ENCODE data around the gene ARHGAP35. TPM values are rescaled to one million over a fixed set of nuclear protein-coding genes. Genes with fewer than 3 reads are reported as not detected.

Gene ARHGAP35
- total RNA-seq (2014; rRNA removed) (23.6 and 31.2 TPM in 2 replicates), Bru-seq, nascent RNA (percentile 83 among the genes with signal in this experiment), BruChase-seq, experiment 1, labeled RNA remaining after a 6-hour chase (percentile 93 among the genes with signal in this experiment), BruChase-seq, experiment 2, labeled RNA remaining after a 2-hour chase (percentile 89 among the genes with signal in this experiment)
- long read RNA-seq, full-length matches to known transcripts: 5 of 123 reads
- long read RNA-seq, partial matches to known transcripts: 0 of 123 reads
- long read RNA-seq, other reads (novel, unspliced or antisense): 118 of 123 reads

DNA sequence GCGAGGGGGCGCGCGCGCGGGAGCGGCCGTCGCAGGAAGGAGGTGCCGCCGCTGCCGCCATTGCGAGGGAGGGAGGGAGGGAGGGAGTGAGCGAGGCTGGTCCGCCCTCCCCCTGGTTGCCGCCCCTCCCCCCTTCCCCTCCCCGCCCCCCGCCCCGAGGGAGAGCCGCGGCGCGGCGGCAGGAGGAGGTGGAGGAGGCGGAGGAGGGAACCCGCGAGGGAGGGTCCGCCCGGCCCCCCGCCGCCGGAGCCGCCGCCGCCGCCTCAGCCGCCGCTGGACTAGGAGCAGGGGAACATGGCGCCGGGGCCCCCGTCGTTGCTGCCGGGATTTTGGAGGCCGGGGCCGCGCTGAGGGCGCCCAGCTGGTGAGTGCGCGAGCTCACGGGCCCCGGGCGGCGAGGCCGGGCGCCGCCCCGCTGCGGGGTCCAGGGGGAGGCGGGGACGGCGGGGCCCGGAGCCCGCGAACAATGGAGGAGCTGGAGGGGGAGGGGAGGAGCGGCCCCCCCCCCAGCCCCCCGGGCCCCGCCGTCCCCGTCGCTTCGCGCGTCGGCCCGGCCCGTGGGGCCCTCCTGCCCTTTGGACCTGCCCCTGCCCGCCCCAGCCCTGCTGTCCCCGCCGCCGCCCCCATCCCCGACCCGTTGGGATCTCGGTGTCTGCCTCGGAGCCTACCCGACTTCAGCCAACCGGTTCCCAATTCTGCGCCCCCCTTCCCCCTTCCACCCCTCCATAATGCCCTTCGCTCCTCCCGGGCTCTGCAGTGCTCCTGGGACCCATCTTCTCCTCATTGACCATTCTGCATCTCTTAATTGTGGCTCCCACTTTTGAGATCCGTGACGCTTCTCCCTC is at the start of gene ARHGAP35:
Gene ARHGAP35 (plus strand): TSS at position 152 of the 845 bp plus-strand sequence. CDS start 57,679 bp downstream, outside the sequence.
- ATAC-seq (no peak; the same call in 1 of the 2 replicates), DNase-seq (peak; percentile 78)
- Histone ChIP-seq H3K79me2 (ENCODE audit: low read length) (peaks cover 48% of the 10 kb centered on the region), H3K4me1 (ENCODE audit: insufficient read depth, low read length) (peaks cover 48% of the 10 kb centered on the region), H3K36me3 (ENCODE audit: low read depth, low read length) (no peaks in the 10 kb centered on the region; the same call in 1 of the 2 replicates), H3K9me3 (ENCODE audit: low read length) (no peaks in the 10 kb centered on the region), H3F3A (ENCODE audit: low read length, unreplicated experiment) (peaks cover 5% of the 10 kb centered on the region), H3K27me3 (ENCODE audit: low read length) (no peaks in the 10 kb centered on the region), H2AFZ (ENCODE audit: low read length) (peak within 1 kb of the TSS; percentile 91), H3K9ac (ENCODE audit: low read length) (peak within 1 kb of the TSS; percentile 93), H3K4me2 (ENCODE audit: low read length) (peak within 1 kb of the TSS; percentile 99), H4K20me1 (ENCODE audit: low read length) (peaks cover 23% of the 10 kb centered on the region; the same call in 1 of the 2 replicates), H3K9me2 (replicated peaks; ENCODE audit: low read length) (no peaks in the 10 kb centered on the region), H3K4me3 (ENCODE audit: low read length) (peak within 1 kb of the TSS; percentile 97), H3K27ac (ENCODE audit: low read length) (peak within 1 kb of the TSS; percentile 90)
- POLR2A ChIA-PET (ENCODE audit: unreplicated experiment): interaction anchor here (0.6 kb wide), 1 partner anchor 1699 kb away, joined by 3 read pairs; no protein-coding TSS in a partner anchor
- TF ChIP-seq EZH2 (IDR thresholded peaks at IDR 0.05; ENCODE audit: low read length, unreplicated experiment): no peak
- TF ChIP-seq EZH2phosphoT487 (IDR thresholded peaks at IDR 0.05; ENCODE audit: borderline replicate concordance, low read length): no peak
- CTCF ChIA-PET: interaction anchor here (0.5 kb wide), 1 partner anchor 63 kb away, joined by 6 read pairs; no protein-coding TSS in a partner anchor
- no TSS peak for BruUV-seq (replicated peaks)
- intact Hi-C loops (cut with micrococcal nuclease): loop anchor here (10.0 kb wide), 1 partner anchor 64 kb away; no protein-coding TSS in a partner anchor

DNA sequence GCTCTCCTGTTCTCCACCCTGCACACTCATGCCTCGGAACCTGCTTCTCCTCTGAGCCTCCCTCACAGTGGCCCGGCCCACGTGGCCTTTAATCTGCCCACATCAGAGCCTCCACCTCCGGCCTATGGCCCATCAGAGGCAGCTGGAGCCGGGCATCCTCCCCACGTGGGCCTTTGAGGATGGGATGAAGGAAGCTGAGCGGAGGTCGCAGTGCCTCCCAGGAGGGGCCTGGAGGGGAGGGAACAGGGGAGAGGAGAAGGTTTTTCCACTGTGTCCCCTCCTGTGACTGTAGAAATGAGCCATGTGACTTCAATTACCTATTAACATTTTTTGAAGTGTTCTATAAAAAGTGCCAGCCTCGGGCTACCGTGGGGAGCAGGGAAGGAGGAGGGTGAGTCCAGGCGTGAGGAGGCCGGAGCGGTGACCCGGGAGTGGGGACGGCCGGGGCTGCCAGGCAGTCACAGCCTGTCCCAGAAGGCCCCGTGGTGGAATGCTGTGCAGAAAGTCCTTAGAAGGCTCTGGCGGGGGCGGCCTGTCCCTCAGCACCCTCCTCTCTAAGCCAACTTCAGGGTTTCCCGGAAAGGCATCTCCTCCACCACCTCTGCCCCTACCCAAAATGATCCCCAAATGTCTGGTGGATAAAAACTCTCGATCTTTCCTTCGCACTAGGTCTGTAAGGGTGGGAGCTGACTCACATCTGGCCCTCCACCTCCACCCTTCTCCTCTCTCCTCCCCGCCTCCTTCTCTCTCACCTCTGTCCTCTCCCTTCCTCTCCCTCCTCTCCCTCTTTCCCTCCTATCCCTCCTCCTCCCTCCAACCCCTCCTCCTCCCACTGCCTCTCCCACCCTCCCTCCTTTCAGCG is 47.6 kb upstream of the ARHGAP35 start:
- no peaks in the 10 kb centered on the region for H3K79me2 ChIP-seq (ENCODE audit: low read length)
- H3K4me3 ChIP-seq (ENCODE audit: low read length): no peak overlapping the region
- no peaks in the 10 kb centered on the region for H4K20me1 ChIP-seq (ENCODE audit: low read length)
- H2AFZ ChIP-seq (ENCODE audit: low read length): no peak overlapping the region
- no TSS peak for BruUV-seq (replicated peaks)
- H3K36me3 ChIP-seq (ENCODE audit: low read depth, low read length): no peaks in the 10 kb centered on the region
- CTCF ChIA-PET: no interaction called here
- no peak overlapping the region for H3K4me2 ChIP-seq (ENCODE audit: low read length)
- DNase-seq (no peak), ATAC-seq (no peak)
- H3K9me3 ChIP-seq (ENCODE audit: low read length): no peaks in the 10 kb centered on the region
- no peaks in the 10 kb centered on the region for H3F3A ChIP-seq (ENCODE audit: low read length, unreplicated experiment)
- H3K4me1 ChIP-seq (ENCODE audit: insufficient read depth, low read length): no peaks in the 10 kb centered on the region
- no peak for TF ChIP-seq EZH2 (IDR thresholded peaks at IDR 0.05; ENCODE audit: low read length, unreplicated experiment)
- TF ChIP-seq EZH2phosphoT487 (IDR thresholded peaks at IDR 0.05; ENCODE audit: borderline replicate concordance, low read length): no peak
- TF ChIP-seq, protein P1, sequence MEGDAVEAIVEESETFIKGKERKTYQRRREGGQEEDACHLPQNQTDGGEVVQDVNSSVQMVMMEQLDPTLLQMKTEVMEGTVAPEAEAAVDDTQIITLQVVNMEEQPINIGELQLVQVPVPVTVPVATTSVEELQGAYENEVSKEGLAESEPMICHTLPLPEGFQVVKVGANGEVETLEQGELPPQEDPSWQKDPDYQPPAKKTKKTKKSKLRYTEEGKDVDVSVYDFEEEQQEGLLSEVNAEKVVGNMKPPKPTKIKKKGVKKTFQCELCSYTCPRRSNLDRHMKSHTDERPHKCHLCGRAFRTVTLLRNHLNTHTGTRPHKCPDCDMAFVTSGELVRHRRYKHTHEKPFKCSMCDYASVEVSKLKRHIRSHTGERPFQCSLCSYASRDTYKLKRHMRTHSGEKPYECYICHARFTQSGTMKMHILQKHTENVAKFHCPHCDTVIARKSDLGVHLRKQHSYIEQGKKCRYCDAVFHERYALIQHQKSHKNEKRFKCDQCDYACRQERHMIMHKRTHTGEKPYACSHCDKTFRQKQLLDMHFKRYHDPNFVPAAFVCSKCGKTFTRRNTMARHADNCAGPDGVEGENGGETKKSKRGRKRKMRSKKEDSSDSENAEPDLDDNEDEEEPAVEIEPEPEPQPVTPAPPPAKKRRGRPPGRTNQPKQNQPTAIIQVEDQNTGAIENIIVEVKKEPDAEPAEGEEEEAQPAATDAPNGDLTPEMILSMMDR (conservative IDR thresholded peaks at IDR 0.05; ENCODE audit: low read depth, low read length): no peak
- intact Hi-C loops (cut with micrococcal nuclease): no loop called here
- POLR2A ChIA-PET (ENCODE audit: unreplicated experiment): no interaction called here
- no peaks in the 10 kb centered on the region for H3K9me2 ChIP-seq (replicated peaks; ENCODE audit: low read length)
- no peaks in the 10 kb centered on the region for H3K27me3 ChIP-seq (ENCODE audit: low read length)
- no peak overlapping the region for H3K9ac ChIP-seq (ENCODE audit: low read length)
- no peak overlapping the region for H3K27ac ChIP-seq (ENCODE audit: low read length)
